IPS-NIHi7 (cell line): ENCODE measurements around the gene PLXNA4.

Experiments
- DNase-seq: peaks from one replicate; pipeline ENCODE4 v3.0.0; 2012; ENCODE audit warnings: mixed read lengths; ENCODE audit errors: extremely low spot score

The PLXNA4 gene

DNA sequence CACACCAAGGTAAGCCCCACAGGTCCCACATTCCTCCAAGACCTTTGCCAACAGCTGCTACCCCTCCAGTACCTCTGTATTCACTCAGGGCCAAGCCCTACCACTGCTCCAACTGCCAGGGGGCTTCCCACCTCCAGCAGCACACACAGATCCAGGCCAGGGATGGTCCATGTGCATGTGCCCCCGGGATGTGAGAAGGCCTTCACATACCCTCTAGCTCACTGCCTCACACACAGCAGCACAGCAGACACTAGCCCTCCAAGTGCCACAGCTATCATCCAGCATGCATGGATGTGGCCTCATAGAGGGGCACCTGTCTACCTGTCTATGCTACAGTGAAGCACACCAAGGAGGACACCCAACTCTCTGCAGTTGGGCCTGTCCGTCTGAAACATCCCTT is 488.8 kb downstream of the PLXNA4 start:
- no peak for DNase-seq

DNA sequence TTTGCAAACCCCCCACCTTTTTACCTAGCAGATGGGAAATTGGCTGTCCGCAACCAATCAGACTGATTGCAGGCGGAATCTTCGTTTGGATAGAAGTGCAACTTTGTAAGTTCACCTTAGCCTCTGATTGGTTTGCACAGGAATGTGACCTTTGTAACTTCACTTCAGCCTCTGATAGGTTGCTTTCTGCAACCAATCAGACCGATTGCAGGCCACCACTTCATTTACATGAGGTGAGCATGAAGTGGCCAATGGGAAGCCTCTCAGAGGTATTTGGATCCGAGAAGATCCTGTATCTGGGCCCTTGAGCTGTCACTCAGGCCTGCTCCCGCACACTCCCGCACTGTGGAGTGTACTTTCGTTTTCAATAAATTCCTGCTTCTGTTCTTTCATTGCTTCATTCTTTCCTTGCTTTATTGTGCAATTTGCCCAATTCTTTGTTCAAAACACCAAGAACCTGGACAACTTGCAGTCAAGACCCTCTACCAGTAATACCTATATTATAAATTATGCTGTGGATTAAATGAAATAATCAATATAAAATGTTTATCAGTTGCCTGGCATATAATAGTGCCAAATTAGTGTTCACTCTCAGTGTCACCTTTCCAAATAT is 491.4 kb downstream of the PLXNA4 start:
- DNase-seq: no peak

DNA sequence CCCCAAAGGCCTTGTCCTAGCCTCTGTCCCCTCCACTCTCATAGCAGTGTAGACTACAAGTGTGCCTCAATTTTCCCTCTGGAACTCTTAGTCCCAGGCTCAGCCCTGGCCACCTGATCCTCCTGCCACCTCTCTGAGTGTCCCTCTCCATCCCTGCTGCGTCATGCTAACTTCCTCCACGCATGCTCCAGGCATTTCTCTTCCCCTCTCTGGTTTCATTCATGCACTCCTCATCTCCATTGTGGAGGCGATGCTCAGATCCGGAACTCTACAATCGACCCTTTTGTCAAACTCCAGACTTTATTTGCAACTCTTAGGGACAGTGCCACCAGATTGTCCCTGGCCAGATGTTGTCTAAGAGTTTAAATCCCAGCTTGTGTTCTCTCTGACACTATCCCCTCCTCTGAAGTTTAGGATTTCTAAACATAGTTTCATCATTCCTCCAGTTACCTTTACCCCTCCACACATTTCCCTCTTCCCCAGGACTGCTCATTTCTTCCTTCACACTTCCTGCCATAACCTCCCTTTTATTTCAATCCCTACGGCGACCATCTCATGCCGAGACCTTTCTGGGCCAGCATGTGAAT is 492.6 kb downstream of the PLXNA4 start:
- no peak for DNase-seq

GRCh38 chr7:132083126-132083525 is 493.1 kb downstream of the PLXNA4 start:
- no peak for DNase-seq

GRCh38 chr7:132082394-132082793 is 493.9 kb downstream of the PLXNA4 start:
- no peak for DNase-seq

DNA sequence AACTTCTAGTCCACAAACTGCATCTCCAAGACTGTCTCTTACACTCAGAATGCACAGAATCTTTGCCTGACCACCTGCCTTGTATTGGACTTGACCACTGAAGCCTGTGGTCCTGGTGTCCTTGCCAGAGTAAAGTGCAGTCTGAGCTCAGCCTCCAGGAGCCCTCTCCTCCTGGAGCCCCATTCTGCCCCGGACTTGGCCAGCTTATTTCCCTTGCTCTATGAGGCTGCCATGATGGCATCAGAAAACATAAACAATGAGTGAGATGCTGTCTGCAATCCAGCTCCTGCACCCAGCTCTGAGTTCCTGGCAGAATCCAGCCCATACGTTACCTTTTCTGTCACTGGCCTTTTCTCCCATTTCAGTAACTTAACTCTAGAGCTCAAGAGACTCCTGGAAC is 494.6 kb downstream of the PLXNA4 start:
- DNase-seq: no peak

- DNase-seq: no peak
Observed at GRCh38 chr7:132080967-132081668, 495.2 kb downstream of the PLXNA4 start.

- no peak for DNase-seq
Observed at GRCh38 chr7:132080467-132080866, 495.8 kb downstream of the PLXNA4 start.

- DNase-seq: no peak
Observed at GRCh38 chr7:132078891-132079735, 497.2 kb downstream of the PLXNA4 start.

DNA sequence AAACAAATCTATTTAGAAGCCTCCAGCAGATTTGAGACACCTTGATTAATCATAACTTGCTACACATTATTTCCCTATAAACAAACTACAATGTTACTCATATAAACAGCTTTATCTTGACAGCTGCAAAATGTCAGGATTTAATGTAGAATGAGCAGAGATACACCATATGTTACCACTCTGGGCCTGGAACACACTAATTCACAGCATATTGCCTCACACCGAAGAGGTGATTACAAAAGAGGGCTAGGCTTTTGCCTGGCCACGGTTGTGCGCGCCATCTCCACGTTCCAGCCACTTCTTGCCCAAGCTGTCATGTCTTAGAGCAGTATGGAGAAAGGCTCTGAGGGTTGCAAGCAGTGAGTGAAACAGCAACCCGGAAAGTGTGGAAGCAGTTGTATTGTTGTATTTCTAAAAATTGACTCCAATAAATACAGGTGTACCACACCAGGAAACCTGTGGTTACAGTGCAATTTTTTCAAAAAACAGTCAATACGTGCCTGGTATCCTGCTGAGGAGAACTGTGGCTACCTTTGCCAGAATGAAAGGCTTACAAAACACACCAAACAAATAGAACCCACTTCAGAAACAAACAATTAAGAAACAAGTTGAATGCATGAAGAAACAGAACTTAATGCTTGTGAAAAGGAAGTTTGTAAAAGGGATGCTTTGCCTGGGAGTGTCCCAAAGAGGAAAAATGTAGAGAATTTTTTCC is 498.1 kb downstream of the PLXNA4 start:
- no peak for DNase-seq

- DNase-seq: no peak
Observed at GRCh38 chr7:132076301-132077035, 499.8 kb downstream of the PLXNA4 start.

- peak; percentile 43 for DNase-seq
Observed at GRCh38 chr7:132075515-132075914, 500.8 kb downstream of the PLXNA4 start.

DNA sequence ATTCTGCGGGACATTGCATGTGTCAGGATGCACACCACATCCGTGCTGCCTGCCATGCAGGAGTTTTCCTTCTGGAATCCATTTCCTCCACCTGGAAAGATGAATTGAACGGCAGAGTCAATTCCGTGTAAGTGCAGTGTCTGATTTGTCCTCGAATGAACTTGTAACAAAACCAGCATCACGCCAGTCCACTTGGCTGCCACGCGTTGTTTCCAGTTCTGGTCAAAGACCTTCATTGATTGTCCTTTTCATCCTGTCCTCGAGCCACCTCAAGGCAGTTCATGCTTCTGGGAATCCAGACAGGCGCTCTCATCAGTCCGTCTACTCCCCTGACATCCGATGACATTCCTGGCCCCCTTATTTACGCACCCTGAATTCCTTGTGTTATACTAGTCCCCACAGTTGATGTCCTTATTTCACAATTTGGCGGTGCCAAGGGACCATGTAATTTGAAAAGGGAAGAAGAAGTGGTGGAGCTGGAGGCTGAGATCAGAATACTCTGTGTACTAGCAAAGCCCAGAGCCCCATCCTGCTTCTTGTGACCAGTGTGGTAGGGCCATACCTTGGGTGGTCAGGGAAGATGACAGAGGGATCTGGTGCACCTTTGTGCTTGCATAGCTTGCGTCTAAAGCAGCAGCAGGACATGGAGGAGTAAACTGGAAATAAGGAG is 502.2 kb downstream of the PLXNA4 start:
- DNase-seq: no peak
